KMS-11 (cell line): Measurements from ENCODE around the gene SMARCA4.

Experiments
- H2AFZ ChIP-seq: fragments of 200-600 bp; sonication (generic); 2 replicates; pipeline ENCODE4 v1.6.1; 2016; ENCODE audit warnings: antibody characterized with exemption, mixed run types, low read depth
- H3K27ac ChIP-seq: fragments of 200-600 bp; sonication (generic); 2 replicates; pipeline ENCODE4 v1.6.1; 2016; ENCODE audit warnings: mild to moderate bottlenecking, mixed run types
- H3K27me3 ChIP-seq: fragments of 200-600 bp; sonication (generic); 2 replicates; pipeline ENCODE4 v1.6.1; 2017; ENCODE audit warnings: mild to moderate bottlenecking, low read depth, mixed run types, moderate library complexity; ENCODE audit not compliant: insufficient read depth
- H3K36me3 ChIP-seq: fragments of 200-600 bp; sonication (generic); 2 replicates; pipeline ENCODE4 v1.6.1; 2017; ENCODE audit warnings: mild to moderate bottlenecking, mixed run types; ENCODE audit not compliant: insufficient read depth
- H3K4me1 ChIP-seq: fragments of 200-600 bp; sonication (generic); 2 replicates; pipeline ENCODE4 v1.6.1; 2016; ENCODE audit warnings: mild to moderate bottlenecking, low read depth, mixed run types; ENCODE audit not compliant: poor library complexity, severe bottlenecking
- H3K4me2 ChIP-seq: fragments of 200-600 bp; sonication (generic); 2 replicates; pipeline ENCODE4 v1.7.0; 2016; ENCODE audit warnings: mild to moderate bottlenecking, mixed run types
- H3K4me3 ChIP-seq: fragments of 200-600 bp; sonication (generic); IDR thresholded peaks from 2 replicates; pipeline ENCODE4 v1.6.1; 2017; ENCODE audit warnings: low read depth, low read length, mixed read lengths; ENCODE audit not compliant: insufficient read depth
- H3K79me2 ChIP-seq: fragments of 200-600 bp; sonication (generic); 2 replicates; pipeline ENCODE4 v1.6.1; 2016; ENCODE audit warnings: low read depth, mixed run types; ENCODE audit not compliant: insufficient read depth
- H3K9ac ChIP-seq: fragments of 200-600 bp; sonication (generic); 2 replicates; pipeline ENCODE4 v1.6.1; 2016; ENCODE audit warnings: mild to moderate bottlenecking, mixed run types
- H4K20me1 ChIP-seq: fragments of 200-600 bp; sonication (generic); 2 replicates; pipeline ENCODE4 v1.6.1; 2016; ENCODE audit warnings: mild to moderate bottlenecking, mixed run types; ENCODE audit not compliant: insufficient read depth
- CTCF ChIP-seq: fragments of 200-600 bp; sonication (generic); conservative IDR thresholded peaks from 2 replicates; pipeline ENCODE4 v1.6.1; 2017; ENCODE audit warnings: low read depth, mild to moderate bottlenecking, antibody characterized with exemption, low read length, moderate library complexity, mixed read lengths

Gene SMARCA4

DNA sequence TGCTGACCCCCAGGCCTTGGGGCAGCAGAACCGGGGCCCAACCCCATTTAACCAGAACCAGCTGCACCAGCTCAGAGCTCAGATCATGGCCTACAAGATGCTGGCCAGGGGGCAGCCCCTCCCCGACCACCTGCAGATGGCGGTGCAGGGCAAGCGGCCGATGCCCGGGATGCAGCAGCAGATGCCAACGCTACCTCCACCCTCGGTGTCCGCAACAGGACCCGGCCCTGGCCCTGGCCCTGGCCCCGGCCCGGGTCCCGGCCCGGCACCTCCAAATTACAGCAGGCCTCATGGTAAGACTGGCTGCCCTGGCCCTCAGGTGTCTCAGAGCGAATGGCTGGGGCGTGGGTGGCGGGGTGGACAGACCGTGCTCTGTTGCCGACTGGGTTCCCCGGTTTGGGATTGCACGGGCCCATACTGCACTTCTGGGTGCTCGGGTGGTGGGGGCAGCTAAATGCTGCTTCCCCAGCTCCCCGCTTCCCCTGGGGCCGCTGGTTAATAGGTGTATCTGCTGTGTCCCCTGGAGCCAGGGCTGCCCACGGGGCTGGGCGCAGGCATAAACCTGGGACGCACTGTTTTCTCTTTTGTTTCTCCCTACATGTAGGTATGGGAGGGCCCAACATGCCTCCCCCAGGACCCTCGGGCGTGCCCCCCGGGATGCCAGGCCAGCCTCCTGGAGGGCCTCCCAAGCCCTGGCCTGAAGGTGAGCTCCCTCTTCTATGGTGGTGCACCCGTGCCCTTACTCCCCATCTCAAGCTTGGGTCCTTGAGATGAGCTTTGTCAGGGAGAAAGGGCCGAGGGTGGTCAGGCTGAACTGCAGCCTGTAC lies 25.7 kb downstream of the SMARCA4 start:
- no peaks in the 10 kb centered on the region for H3K36me3 ChIP-seq
- peaks cover 30% of the 10 kb centered on the region; the same call in 1 of the 2 replicates for H3K79me2 ChIP-seq
- H2AFZ ChIP-seq: no peak overlapping the region
- H3K27ac ChIP-seq: no peak overlapping the region
- H3K9ac ChIP-seq: no peak overlapping the region
- no peaks in the 10 kb centered on the region for H3K4me1 ChIP-seq
- no peak overlapping the region for H3K4me2 ChIP-seq
- H3K27me3 ChIP-seq: no peaks in the 10 kb centered on the region
- H3K4me3 ChIP-seq: no peak overlapping the region
- 0 out of 2 replicates have a peak, but pooled peaks cover 2% of the 10 kb centered on the region for H4K20me1 ChIP-seq
- TF ChIP-seq CTCF: no peak

- Histone ChIP-seq H3K27me3 (no peaks in the 10 kb centered on the region), H3K4me1 (no peaks in the 10 kb centered on the region), H4K20me1 (no peaks in the 10 kb centered on the region), H3K36me3 (no peaks in the 10 kb centered on the region), H3K4me3 (no peak overlapping the region), H2AFZ (no peak overlapping the region), H3K79me2 (peaks cover 18% of the 10 kb centered on the region; the same call in 1 of the 2 replicates), H3K4me2 (no peak overlapping the region), H3K9ac (no peak overlapping the region), H3K27ac (no peak overlapping the region)
- no peak for TF ChIP-seq CTCF
Measured at GRCh38 chr19:10987571-10988297, 26.9 kb downstream of the SMARCA4 start.

GRCh38 chr19:10988380-10988779 lies 27.6 kb downstream of the SMARCA4 start:
- H3K36me3 ChIP-seq: no peaks in the 10 kb centered on the region

DNA sequence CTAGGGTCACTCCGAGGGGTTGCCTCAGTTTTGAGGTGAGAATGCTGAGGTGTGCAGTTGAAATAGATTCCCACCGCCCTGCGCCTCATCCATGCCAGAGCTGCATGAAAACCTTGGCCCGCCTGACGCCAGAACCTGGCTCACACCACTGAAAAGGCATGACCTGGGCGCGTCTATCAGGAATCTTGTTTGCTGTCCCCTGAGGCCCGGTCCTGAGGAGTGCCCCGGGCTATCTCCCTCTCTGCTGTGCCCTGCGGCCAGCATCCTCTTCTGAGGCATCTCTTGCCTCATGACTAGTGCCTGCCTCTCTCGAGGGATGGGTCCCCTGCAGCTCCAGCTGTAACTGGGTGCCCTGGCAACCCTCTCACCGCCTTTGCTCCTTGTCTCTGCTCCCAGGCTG lies 28.1 kb downstream of the SMARCA4 start:
- Histone ChIP-seq H3K79me2 (peaks cover 6% of the 10 kb centered on the region; the same call in 1 of the 2 replicates), H3K4me3 (no peak overlapping the region), H3K4me2 (no peak overlapping the region), H4K20me1 (no peaks in the 10 kb centered on the region), H2AFZ (no peak overlapping the region), H3K36me3 (no peaks in the 10 kb centered on the region), H3K27me3 (no peaks in the 10 kb centered on the region), H3K27ac (no peak overlapping the region), H3K9ac (no peak overlapping the region), H3K4me1 (no peaks in the 10 kb centered on the region)
- no peak for TF ChIP-seq CTCF

More at GRCh38 chr19:10988380-10988779, 27.6 kb downstream of the SMARCA4 start:
- no peak for TF ChIP-seq CTCF
- Histone ChIP-seq H3K4me3 (no peak overlapping the region), H4K20me1 (no peaks in the 10 kb centered on the region), H3K79me2 (peaks cover 12% of the 10 kb centered on the region; the same call in 1 of the 2 replicates), H3K27me3 (no peaks in the 10 kb centered on the region), H2AFZ (no peak overlapping the region), H3K27ac (no peak overlapping the region), H3K9ac (no peak overlapping the region), H3K4me1 (no peaks in the 10 kb centered on the region), H3K4me2 (no peak overlapping the region)
